HS-27A (cell line): ENCODE data around the gene GAREM2.
"Not testable (repeated sequence)": the region's sequence is repeated elsewhere in the genome, so short reads cannot be mapped to it uniquely, and the experiment has no call there.

Source experiments
- DNase-seq: peaks from one replicate; pipeline ENCODE4 v3.0.0-alpha.2; 2012; ENCODE audit warnings: low read depth, missing footprints

Gene GAREM2

GRCh38 chr2:26172871-26173775, at the start of gene GAREM2:
Gene GAREM2 (plus strand): TSS chr2:26173088. CDS start chr2:26173221, 133 bp downstream.
- no peak for DNase-seq

- DNase-seq, result no peak
These were observed 49.5 kb upstream of the GAREM2 start for GRCh38 chr2:26123426-26123825.

- DNase-seq, result no peak
These were observed 46.8 kb upstream of the GAREM2 start for GRCh38 chr2:26126074-26126473.

GRCh38 chr2:26128176-26128575, 44.7 kb upstream of the GAREM2 start:
- no peak for DNase-seq

GRCh38 chr2:26130763-26131162, 42.1 kb upstream of the GAREM2 start:
- DNase-seq, result no peak

- no peak for DNase-seq
These were observed 36.4 kb upstream of the GAREM2 start for GRCh38 chr2:26136451-26136850.

GRCh38 chr2:26139269-26140183, 33.4 kb upstream of the GAREM2 start:
- DNase-seq, result no peak

- DNase-seq, result no peak
These were observed 31.6 kb upstream of the GAREM2 start for GRCh38 chr2:26141145-26141769.

GRCh38 chr2:26144031-26144430, 28.9 kb upstream of the GAREM2 start:
- no peak for DNase-seq

GRCh38 chr2:26144953-26145680, 27.8 kb upstream of the GAREM2 start:
- peak; percentile 7 for DNase-seq

- no peak for DNase-seq
These were observed 24.4 kb upstream of the GAREM2 start for GRCh38 chr2:26148501-26148900.

GRCh38 chr2:26150243-26150642, 22.6 kb upstream of the GAREM2 start:
- DNase-seq, result no peak

GRCh38 chr2:26157580-26157979, 15.3 kb upstream of the GAREM2 start:
- no peak for DNase-seq

- DNase-seq, result no peak
These were observed 11.0 kb upstream of the GAREM2 start for GRCh38 chr2:26161926-26162325.

GRCh38 chr2:26162963-26163362, 9.9 kb upstream of the GAREM2 start:
- no peak for DNase-seq

GRCh38 chr2:26164231-26164630, 8.7 kb upstream of the GAREM2 start:
- no peak for DNase-seq

- no peak for DNase-seq
These were observed 8.2 kb upstream of the GAREM2 start for GRCh38 chr2:26164641-26165211.

GRCh38 chr2:26165403-26165802, 7.5 kb upstream of the GAREM2 start:
- no peak for DNase-seq

GRCh38 chr2:26166541-26166940, 6.3 kb upstream of the GAREM2 start:
- not testable (repeated sequence) for DNase-seq

- DNase-seq, result no peak
These were observed 4.1 kb upstream of the GAREM2 start for GRCh38 chr2:26168785-26169184.

GRCh38 chr2:26169226-26169625, 3.7 kb upstream of the GAREM2 start:
- no peak for DNase-seq
